GM13977 (cell line): ENCODE data around the gene KLHL17.

Experiments
- DNase-seq: peaks from one replicate; pipeline ENCODE4 v3.0.0; 2012; ENCODE audit warnings: low spot score
- CTCF ChIP-seq: IDR thresholded peaks from 2 replicates; pipeline ENCODE4 v1.5.1; 2012; ENCODE audit warnings: mild to moderate bottlenecking, control low read depth; ENCODE audit not compliant: insufficient read depth; ENCODE audit errors: extremely low read depth, missing control alignments
- in situ Hi-C: fragments of 300-500 bp; cut with MboI; formaldehyde crosslinking; loops from one replicate; pipeline ENCODE4 v1.12.0; 2022; ENCODE audit warnings: low sequenced_read_pairs, low pct_unique_long_range_greater_than_20kb, mixed read lengths, inconsistent platforms; ENCODE audit not compliant: unreplicated experiment

The KLHL17 gene

DNA sequence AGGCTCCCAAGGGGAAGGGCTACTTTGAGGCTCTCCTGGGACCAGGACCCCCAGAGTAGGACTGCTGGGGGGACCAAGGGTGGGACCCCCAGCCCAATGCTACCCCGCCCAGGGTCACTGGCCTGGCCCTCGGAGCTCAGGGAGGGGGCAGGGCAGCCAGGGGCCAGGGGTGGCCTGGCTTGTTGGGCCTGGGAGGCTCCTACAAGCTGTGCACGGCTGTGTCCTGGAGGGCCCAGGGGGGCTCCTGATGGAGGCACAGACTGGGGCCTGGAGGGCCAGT is 37.3 kb downstream of the KLHL17 start:
- no peak for DNase-seq
- in situ Hi-C loops, result no loop called here
- TF ChIP-seq CTCF, result no peak

- no peak for DNase-seq
- in situ Hi-C loops, result no loop called here
- TF ChIP-seq CTCF, result no peak
These were observed 37.8 kb downstream of the KLHL17 start for GRCh38 chr1:997993-998744.

- DNase-seq, result no peak
- no peak for TF ChIP-seq CTCF
- in situ Hi-C loops, result no loop called here
These were observed 38.3 kb downstream of the KLHL17 start for GRCh38 chr1:998745-998994.

- in situ Hi-C loops, result no loop called here
- DNase-seq, result no peak
- peak; percentile 9 for TF ChIP-seq CTCF
These were observed 38.8 kb downstream of the KLHL17 start for GRCh38 chr1:998995-999724.

DNA sequence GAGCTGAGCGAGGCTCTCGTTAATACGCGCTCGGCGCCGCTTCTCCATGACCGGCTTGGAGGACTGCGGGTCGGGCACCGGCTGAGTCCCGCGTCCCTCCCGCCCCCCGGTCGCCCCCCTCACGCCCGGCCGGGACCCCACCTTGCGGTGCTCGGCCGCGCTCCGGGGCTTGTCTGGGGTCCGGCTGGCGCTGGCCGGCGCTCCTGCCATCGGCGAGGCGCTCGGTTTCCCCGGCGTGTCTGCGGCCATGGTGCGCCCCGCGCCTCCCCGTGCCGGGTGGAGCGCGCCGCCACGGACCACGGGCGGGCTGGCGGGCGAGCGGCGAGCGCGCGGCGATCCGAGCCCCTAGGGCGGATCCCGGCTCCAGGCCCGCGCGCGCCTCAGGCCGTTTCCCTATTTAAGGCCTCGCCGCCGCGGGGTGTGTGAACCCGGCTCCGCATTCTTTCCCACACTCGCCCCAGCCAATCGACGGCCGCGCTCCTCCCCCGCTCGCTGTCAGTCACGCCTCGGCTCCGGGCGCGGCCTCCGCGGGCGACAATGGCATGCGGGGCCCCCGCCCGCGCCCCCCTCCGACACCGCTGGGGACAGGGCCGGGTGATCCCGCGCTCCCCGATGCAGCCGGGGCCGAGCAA is 39.5 kb downstream of the KLHL17 start, which contains the start of gene HES4:
TSS of gene HES4 (minus strand) at position 373 of the 632 bp plus-strand sequence. CDS start at position 249, 124 bp downstream.
- in situ Hi-C loops, result no loop called here
- no peak for TF ChIP-seq CTCF
- peak; percentile 85 for DNase-seq

GRCh38 chr1:1000357-1001056 is 40.1 kb downstream of the KLHL17 start:
- DNase-seq, result peak; percentile 91
- in situ Hi-C loops, result no loop called here
- TF ChIP-seq CTCF, result no peak
